Hepatocyte (in vitro differentiated cells): Measurements from ENCODE around the gene PPM1F. TPM values are rescaled to one million over a fixed set of nuclear protein-coding genes. Genes with fewer than 3 reads are reported as not detected.

Experiments used
- DNase-seq: peaks from one replicate; pipeline ENCODE4 v3.0.0-alpha.2; 2016; ENCODE audit warnings: low spot score
- H2AFZ ChIP-seq: fragments of 200-600 bp; sonication (generic); 2 replicates; pipeline ENCODE4 v1.6.0; 2016; ENCODE audit warnings: antibody characterized with exemption, mild to moderate bottlenecking
- H3K27ac ChIP-seq: fragments of 200-600 bp; sonication (generic); 2 replicates; pipeline ENCODE4 v1.5.1; 2016; ENCODE audit warnings: mild to moderate bottlenecking
- H3K27me3 ChIP-seq: fragments of 200-600 bp; sonication (generic); 2 replicates; pipeline ENCODE4 v1.6.1; 2016
- H3K36me3 ChIP-seq: fragments of 200-600 bp; sonication (generic); replicated peaks from 2 replicates; pipeline ENCODE4 v1.5.1; 2016; ENCODE audit warnings: low read depth; ENCODE audit not compliant: insufficient read depth
- H3K4me1 ChIP-seq: fragments of 200-600 bp; sonication (generic); 2 replicates; pipeline ENCODE4 v1.5.1; 2016; ENCODE audit warnings: mild to moderate bottlenecking, moderate library complexity; ENCODE audit not compliant: insufficient read depth
- H3K4me2 ChIP-seq: fragments of 200-600 bp; sonication (generic); 2 replicates; pipeline ENCODE4 v1.6.0; 2016
- H3K4me3 ChIP-seq: fragments of 200-600 bp; sonication (generic); 2 replicates; pipeline ENCODE4 v1.5.1; 2016; ENCODE audit warnings: mild to moderate bottlenecking
- H3K79me2 ChIP-seq: fragments of 200-600 bp; sonication (generic); 2 replicates; pipeline ENCODE4 v1.6.0; 2017; ENCODE audit warnings: mild to moderate bottlenecking
- H3K9me2 ChIP-seq: fragments of 200-600 bp; sonication (generic); replicated peaks from 2 replicates; pipeline ENCODE4 v1.6.0; 2017; ENCODE audit warnings: mild to moderate bottlenecking; ENCODE audit not compliant: insufficient read depth
- H3K9me3 ChIP-seq: fragments of 200-600 bp; sonication (generic); 2 replicates; pipeline ENCODE4 v1.5.1; 2016; ENCODE audit warnings: low read depth, mild to moderate bottlenecking
- H4K20me1 ChIP-seq: fragments of 200-600 bp; sonication (generic); 2 replicates; pipeline ENCODE4 v1.6.0; 2016; ENCODE audit warnings: mild to moderate bottlenecking; ENCODE audit not compliant: insufficient read depth, poor library complexity, severe bottlenecking
- EZH2 ChIP-seq: fragments of 200-600 bp; sonication (generic); IDR thresholded peaks from 2 replicates; pipeline ENCODE4 v1.6.1; 2016; ENCODE audit warnings: antibody characterized with exemption, mild to moderate bottlenecking, borderline replicate concordance
- EZH2phosphoT487 ChIP-seq: fragments of 200-600 bp; sonication (generic); IDR thresholded peaks from one replicate; pipeline ENCODE4 v1.6.1; 2018; ENCODE audit warnings: antibody characterized with exemption, mild to moderate bottlenecking, low read depth, moderate library complexity; ENCODE audit not compliant: unreplicated experiment, severe bottlenecking
- WGBS: methylation state at CpG from one replicate; pipeline ENCODE4 v1.1.6; 2016; ENCODE audit warnings: low lambda C conversion rate; ENCODE audit errors: missing lambda C conversion rate; 5-methylcytosine and 5-hydroxymethylcytosine counted together
- polyA plus RNA-seq: library from polyadenylated mRNA; unstranded; fragments of >200 nt; fragmentation: Nextera tagmentation; extraction: Ambion mirVana; gene quantifications from 2 replicates; pipeline ENCODE4 v1.2.1, GENCODE V29; 2016
- total RNA-seq: library from RNA; depleted of rRNA; stranded (reverse); fragments of >200 nt; gene quantifications from 2 replicates; pipeline ENCODE4 v1.2.3, GENCODE V29; 2014
- TF ChIP-seq, protein P1 (sequence below): fragments of 200-600 bp; sonication (generic); IDR thresholded peaks from 2 replicates; pipeline ENCODE4 v1.5.1; 2016; ENCODE audit warnings: antibody characterized with exemption, mild to moderate bottlenecking; ENCODE audit not compliant: poor library complexity

PPM1F gene
- total and polyA plus RNA-seq, 2 experiments from 2014 or later: 16.1 to 17.8 TPM

DNA sequence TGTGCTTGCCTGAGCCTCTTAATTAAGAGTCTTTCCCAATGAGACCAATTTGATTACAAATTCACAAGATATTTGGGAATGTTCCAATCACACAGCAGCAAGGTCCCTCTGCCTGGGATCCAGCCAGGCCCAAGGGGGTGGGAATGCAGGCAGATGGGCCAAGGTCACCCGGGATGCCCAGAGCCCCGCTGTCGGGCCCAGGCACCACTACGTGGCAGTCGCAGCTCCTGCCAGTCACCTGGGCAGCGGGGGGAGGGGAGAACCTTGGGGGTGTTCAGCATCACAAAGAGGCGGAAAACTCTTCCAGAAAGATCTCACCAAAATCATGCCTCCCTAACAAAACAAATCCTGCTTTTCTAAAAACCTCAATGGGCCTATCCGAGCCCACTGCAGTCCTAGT is 30.9 kb downstream of the PPM1F start:
- H3K4me2 ChIP-seq: no peak overlapping the region
- H3K79me2 ChIP-seq: no peaks in the 10 kb centered on the region
- H4K20me1 ChIP-seq: no peaks in the 10 kb centered on the region
- no peak for DNase-seq
- no peak for TF ChIP-seq EZH2phosphoT487
- TF ChIP-seq, protein P1, sequence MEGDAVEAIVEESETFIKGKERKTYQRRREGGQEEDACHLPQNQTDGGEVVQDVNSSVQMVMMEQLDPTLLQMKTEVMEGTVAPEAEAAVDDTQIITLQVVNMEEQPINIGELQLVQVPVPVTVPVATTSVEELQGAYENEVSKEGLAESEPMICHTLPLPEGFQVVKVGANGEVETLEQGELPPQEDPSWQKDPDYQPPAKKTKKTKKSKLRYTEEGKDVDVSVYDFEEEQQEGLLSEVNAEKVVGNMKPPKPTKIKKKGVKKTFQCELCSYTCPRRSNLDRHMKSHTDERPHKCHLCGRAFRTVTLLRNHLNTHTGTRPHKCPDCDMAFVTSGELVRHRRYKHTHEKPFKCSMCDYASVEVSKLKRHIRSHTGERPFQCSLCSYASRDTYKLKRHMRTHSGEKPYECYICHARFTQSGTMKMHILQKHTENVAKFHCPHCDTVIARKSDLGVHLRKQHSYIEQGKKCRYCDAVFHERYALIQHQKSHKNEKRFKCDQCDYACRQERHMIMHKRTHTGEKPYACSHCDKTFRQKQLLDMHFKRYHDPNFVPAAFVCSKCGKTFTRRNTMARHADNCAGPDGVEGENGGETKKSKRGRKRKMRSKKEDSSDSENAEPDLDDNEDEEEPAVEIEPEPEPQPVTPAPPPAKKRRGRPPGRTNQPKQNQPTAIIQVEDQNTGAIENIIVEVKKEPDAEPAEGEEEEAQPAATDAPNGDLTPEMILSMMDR: no peak
- no peak for TF ChIP-seq EZH2
- H3K4me1 ChIP-seq: no peaks in the 10 kb centered on the region
- no peak overlapping the region for H2AFZ ChIP-seq
- no peaks in the 10 kb centered on the region for H3K36me3 ChIP-seq
- WGBS: 83% methylated on average over 8 of the region's 8 CpGs
- no peaks in the 10 kb centered on the region for H3K9me3 ChIP-seq
- H3K4me3 ChIP-seq: no peak overlapping the region
- H3K27ac ChIP-seq: no peak overlapping the region
- H3K27me3 ChIP-seq: no peaks in the 10 kb centered on the region
- no peaks in the 10 kb centered on the region for H3K9me2 ChIP-seq

DNA sequence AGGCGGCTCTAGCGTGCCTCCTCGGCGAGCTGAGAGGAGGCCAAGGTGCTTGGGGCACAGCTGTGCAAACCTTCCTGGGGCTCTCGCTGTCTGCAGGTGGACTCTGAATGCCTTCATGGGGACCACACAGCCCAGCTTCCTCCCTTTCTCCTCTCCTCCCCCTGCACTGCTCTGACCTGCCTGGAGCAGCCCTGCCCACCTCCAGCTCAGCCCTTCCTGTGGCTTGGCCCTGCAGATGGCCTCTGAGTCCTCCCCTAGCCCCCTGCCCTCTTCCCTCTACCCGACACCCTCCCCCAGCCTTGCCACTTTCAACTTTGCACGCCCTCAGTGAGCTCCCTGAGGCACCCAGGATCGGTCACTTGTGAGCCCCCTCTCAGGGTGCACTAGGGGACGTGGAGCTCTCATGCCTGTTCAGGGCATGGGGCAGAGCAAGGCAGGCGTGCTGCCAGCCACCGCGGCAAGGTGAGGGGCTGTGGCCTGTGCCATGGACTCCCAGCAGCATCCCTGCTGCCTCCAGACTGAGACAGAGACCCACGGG is 31.4 kb downstream of the PPM1F start:
- DNase-seq: no peak
- no peak overlapping the region for H3K4me3 ChIP-seq
- no peak overlapping the region for H3K4me2 ChIP-seq
- no peaks in the 10 kb centered on the region for H3K79me2 ChIP-seq
- 91% methylated on average over 13 of the region's 13 CpGs for WGBS
- TF ChIP-seq EZH2phosphoT487 (no peak), EZH2 (no peak)
- TF ChIP-seq, protein P1: no peak
- H3K9me2 ChIP-seq: no peaks in the 10 kb centered on the region
- H3K27me3 ChIP-seq: no peaks in the 10 kb centered on the region
- H3K4me1 ChIP-seq: no peaks in the 10 kb centered on the region
- no peaks in the 10 kb centered on the region for H3K9me3 ChIP-seq
- no peaks in the 10 kb centered on the region for H4K20me1 ChIP-seq
- no peak overlapping the region for H2AFZ ChIP-seq
- H3K27ac ChIP-seq: no peak overlapping the region
- no peaks in the 10 kb centered on the region for H3K36me3 ChIP-seq

DNA sequence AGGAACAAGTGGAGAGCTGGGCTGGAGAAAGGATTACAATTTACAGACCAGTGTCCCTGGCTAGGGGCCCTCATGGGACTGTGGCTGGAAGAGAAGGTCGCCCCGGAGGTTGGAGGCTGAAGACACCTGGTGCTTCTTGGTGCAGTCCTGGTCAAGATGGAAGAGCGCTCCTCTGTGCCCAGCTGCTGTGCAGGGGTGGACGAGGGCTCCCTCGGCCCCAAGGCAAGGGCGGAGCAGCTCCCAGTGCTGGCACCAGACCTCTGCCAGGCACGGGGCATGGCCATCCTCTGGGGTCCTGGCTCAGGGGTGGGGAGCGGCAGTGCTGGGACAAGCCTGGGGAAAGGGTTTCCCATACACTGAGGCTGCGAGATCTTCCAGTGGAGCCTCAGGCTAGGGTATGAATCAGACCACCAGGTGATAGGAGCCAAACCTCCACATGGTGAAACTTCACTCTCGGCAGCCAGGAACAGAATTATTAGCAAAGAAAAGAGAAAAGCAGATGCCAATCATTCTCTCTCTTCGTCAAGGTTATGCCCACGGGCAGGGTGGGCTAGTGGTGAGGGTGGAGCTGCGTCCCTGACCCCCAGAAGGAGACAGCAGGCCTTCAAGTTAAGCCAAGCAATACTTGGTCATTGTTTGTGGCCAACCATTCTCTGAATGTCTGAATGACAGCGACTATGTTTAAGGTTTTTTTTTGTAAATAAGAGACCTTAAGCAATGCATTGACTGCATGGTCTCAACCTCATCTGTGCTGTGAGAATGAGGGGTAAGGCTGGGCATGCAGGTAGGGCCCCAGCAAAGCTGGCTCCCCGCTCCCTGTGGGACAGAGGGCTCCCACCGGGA is 32.1 kb downstream of the PPM1F start:
- no peaks in the 10 kb centered on the region for H3K27me3 ChIP-seq
- no peaks in the 10 kb centered on the region for H3K9me3 ChIP-seq
- no peaks in the 10 kb centered on the region for H3K4me1 ChIP-seq
- no peaks in the 10 kb centered on the region for H4K20me1 ChIP-seq
- no peak overlapping the region for H3K4me2 ChIP-seq
- H3K36me3 ChIP-seq: no peaks in the 10 kb centered on the region
- no peaks in the 10 kb centered on the region for H3K9me2 ChIP-seq
- no peak overlapping the region for H2AFZ ChIP-seq
- H3K27ac ChIP-seq: no peak overlapping the region
- H3K79me2 ChIP-seq: no peaks in the 10 kb centered on the region
- no peak for DNase-seq
- TF ChIP-seq EZH2phosphoT487 (no peak), EZH2 (no peak)
- TF ChIP-seq, protein P1: no peak
- H3K4me3 ChIP-seq: no peak overlapping the region
- WGBS: 91% methylated on average over 16 of the region's 16 CpGs
